Measurements from ENCODE around the gene DDB1.

The DDB1 gene

DNA sequence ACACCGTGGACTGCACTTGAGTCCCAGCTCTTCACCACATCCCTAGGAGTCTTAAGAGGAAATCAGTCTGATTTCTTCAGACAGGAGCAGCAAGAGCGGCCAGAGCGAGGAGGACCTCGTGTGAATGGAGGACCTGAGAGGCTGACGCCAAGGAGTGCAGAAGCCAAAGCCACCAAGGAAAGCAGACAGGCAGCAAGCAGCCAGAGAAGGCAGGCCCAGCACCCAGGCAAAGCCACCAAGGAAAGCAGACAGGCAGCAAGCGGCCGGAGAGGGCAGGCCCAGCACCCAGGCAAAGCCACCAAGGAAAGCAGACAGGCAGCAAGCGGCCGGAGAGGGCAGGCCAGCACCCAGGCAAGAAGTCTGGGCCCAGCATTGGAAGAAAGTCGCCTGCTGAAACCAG lies 17.0 kb upstream of the DDB1 start:
- no peak for TF ChIP-seq CTCF (IDR thresholded peaks at IDR 0.05; ENCODE audit: borderline replicate concordance, control extremely low read depth, extremely low read depth, insufficient read depth, missing control alignments)
- DNase-seq (ENCODE audit: low spot score) = no peak
- in situ Hi-C loops (cut with MboI; ENCODE audit: low sequenced_read_pairs, unreplicated experiment) = no loop called here

DNA sequence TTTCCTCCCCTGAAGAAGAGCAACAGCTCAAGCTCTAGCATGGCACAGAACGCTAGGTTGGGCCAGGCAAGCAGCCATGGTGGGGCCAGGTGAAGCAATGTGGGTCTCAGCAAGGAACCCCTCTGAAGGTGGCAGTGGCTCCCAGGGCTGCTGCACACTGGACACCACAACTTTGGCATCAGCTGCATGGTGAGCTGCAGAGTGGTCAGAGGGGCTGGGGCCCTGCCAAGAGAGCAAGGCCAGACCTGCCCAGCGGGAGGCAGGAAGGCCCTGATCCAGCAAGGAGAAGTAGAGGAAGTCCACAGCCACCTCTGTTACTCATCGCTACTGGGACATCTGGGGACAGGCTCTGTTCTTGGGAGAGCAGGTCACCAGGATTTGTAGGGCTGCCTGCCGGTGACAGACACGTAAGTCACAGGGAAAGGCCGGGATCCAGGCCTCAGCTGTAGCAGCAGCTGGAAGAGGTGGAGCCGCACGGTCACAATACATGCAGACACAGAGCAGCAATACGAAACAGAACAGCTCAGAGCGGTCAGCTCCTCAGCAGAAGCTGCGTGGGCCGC lies 16.4 kb upstream of the DDB1 start:
- no peak for TF ChIP-seq CTCF (IDR thresholded peaks at IDR 0.05; ENCODE audit: borderline replicate concordance, control extremely low read depth, extremely low read depth, insufficient read depth, missing control alignments)
- DNase-seq (ENCODE audit: low spot score) = no peak
- in situ Hi-C loops (cut with MboI; ENCODE audit: low sequenced_read_pairs, unreplicated experiment) = no loop called here

DNA sequence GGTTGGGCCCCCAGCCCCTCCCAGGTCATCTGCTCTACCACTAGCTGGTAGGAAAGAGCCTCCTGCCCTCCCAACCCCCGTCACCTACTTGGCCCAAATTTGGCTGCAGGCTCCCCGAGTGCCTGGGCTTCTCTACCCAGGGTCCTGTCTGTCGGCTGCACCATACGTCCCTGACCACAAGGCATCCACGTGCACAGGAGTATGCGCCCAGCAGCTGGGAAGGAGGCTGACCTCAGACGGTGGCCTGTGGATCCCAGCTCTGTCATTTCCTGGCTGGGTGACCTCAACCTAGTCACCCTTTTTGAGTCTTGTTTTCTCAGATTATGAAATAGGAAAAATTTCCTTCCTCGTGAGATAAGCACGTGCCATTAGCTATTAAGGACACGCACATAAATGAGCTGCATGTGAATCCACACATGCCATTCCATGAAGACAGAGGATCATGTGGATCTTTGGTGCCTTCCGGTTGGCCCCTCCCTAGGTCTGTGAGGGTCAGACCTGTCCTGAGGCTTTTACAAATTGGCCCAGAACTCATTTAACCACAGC lies 15.1 kb upstream of the DDB1 start:
- no peak for DNase-seq (ENCODE audit: low spot score)
- no peak for TF ChIP-seq CTCF (IDR thresholded peaks at IDR 0.05; ENCODE audit: borderline replicate concordance, control extremely low read depth, extremely low read depth, insufficient read depth, missing control alignments)
- in situ Hi-C loops (cut with MboI; ENCODE audit: low sequenced_read_pairs, unreplicated experiment) = no loop called here

- in situ Hi-C loops (cut with MboI; ENCODE audit: low sequenced_read_pairs, unreplicated experiment) = no loop called here
- no peak for TF ChIP-seq CTCF (IDR thresholded peaks at IDR 0.05; ENCODE audit: borderline replicate concordance, control extremely low read depth, extremely low read depth, insufficient read depth, missing control alignments)
- DNase-seq (ENCODE audit: low spot score) = no peak
Observed at GRCh38 chr11:61345954-61346843, 13.3 kb upstream of the DDB1 start.

GRCh38 chr11:61345170-61345610 lies 12.3 kb upstream of the DDB1 start:
- in situ Hi-C loops (cut with MboI; ENCODE audit: low sequenced_read_pairs, unreplicated experiment) = no loop called here
- no peak for TF ChIP-seq CTCF (IDR thresholded peaks at IDR 0.05; ENCODE audit: borderline replicate concordance, control extremely low read depth, extremely low read depth, insufficient read depth, missing control alignments)
- peak; percentile 22 for DNase-seq (ENCODE audit: low spot score)

GRCh38 chr11:61343792-61344745 lies 11.2 kb upstream of the DDB1 start:
- TF ChIP-seq CTCF (IDR thresholded peaks at IDR 0.05; ENCODE audit: borderline replicate concordance, control extremely low read depth, extremely low read depth, insufficient read depth, missing control alignments) = no peak
- in situ Hi-C loops (cut with MboI; ENCODE audit: low sequenced_read_pairs, unreplicated experiment) = no loop called here
- no peak for DNase-seq (ENCODE audit: low spot score)
